ENCODE measurements around the gene AWAT1.
"Not testable (repeated sequence)": the region's sequence is repeated elsewhere in the genome, so short reads cannot be mapped to it uniquely, and the experiment has no call there.

AWAT1 gene

DNA sequence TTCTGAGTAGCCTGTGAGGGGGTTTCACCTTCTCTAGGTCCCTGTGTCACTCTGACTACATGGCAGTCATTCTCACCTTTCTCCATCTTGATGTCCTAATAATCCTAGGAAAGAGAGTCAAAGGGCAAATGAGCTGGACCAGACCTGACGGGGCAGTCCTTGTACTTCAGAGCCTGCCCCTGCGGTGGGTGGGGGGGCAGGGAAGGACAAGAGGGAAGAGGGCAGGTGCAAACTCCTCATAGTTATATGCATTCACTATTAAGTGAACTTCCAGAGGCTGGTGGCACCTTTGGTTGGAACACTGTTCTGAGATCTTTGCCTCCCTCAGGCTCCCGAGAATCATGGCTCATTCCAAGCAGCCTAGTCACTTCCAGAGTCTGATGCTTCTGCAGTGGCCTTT, at the start of gene AWAT1:
Gene AWAT1, plus strand, starts transcription at position 301 of the 400 bp plus-strand sequence. Its CDS starts 41 bp downstream, at position 342.
- no peak for DNase-seq (ENCODE audit: low spot score)

DNA sequence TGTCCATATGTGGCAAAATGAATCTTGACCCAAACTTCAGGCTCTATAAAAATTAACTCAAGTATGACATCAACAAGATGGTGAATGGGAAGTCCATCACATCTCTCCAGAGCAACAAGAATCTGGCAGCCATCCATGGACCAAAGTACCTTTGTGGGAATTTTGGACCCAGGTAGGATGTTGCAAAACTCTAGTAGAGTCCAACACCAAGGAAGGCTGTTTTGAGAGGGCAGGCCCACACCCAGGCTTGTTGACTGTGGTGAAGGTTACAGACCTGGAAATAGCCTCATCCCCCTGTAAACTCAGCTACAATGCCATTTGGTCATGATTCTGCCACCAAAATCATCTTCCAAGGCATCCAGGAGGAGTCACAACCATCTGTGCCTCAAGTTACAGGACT, 44.2 kb upstream of the AWAT1 start:
- no peak for DNase-seq (ENCODE audit: low spot score)

DNA sequence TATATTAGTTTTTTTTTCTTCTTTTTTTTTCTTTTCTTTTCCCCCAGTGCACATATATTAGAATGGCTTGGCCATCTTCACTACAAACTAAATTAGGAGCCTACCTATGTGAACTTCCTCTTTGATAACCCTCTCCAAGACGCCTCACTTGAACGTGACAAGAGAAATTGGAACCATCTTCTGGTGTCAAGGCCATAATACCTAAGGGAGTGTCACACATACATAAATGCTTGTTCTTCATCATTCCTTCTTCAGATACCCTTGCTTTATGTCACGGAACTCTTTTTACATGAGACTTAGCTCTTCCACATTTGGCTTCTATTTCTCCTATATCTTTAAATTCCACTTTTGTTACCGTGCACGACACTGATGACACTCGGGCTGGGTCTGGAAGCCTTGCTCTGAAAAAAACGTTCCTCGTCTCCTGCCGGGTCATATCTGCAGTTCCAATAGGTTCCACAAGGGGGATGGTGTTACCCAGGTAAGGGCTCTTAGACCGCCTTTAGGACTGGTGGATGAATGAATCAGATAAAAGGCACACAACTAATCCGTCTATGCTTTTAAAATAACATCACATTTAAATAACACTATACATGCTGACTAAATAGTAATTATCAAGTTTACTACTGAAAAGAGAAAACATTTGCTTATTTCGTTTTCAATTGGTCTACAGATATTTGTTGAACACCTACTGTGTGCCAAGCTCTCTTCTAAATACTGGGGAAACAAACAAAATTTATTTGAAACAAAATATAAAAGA, 37.3 kb upstream of the AWAT1 start:
- peak; percentile 75 for DNase-seq (ENCODE audit: low spot score)

DNA sequence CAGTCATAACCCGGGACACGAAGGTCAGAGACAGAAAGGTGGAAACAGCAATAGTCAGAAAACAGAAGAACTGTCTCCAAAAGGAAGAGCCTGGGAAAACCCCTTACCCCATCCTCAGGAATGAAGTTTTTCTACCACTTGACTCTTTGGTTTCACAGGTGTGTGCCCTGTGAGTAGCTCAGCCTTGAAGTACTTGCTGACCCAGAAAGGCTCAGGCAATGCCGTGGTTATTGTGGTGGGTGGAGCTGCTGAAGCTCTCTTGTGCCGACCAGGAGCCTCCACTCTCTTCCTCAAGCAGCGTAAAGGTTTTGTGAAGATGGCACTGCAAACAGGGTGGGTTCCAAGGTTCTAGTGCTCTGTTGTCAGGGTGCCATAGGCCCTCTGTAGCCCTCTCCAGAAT, 32.7 kb upstream of the AWAT1 start:
- DNase-seq (ENCODE audit: low spot score): no peak

DNA sequence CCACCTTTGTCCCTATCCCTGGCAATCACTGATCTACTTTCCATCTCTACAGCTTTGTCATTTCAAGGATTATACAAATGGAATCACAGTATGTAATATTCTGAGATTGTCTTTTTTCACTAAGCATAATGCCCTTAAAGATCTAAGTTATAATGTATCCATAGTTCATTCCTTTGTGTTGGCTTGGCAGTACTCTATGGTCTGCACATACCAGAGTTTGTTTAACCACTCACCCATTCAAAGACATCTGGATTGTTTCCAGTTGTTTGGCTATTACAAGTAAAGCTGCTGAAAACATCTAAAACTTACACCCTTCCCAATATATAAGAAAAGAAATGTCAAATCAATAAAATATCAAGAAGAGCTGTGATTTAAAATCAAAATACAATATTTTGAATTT, 26.0 kb upstream of the AWAT1 start:
- DNase-seq (ENCODE audit: low spot score): no peak

DNA sequence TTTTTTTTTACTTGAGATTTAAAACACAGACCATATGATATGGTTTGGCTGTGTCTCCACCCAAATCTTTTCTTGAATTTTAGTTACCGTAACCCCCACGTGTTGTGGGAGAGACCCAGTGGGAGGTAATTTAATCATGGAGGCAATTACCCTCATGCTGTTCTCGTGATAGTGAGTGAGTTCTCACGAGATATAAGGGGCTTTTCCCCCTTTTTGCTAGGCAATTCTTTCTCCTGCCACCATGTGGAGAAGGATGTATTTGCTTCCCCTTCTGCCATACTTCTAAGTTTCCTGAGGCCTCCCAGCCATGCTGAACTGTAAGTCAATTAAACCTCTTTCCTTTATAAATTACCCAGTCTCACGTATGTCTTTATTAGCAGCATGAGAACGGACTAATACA, 24.9 kb upstream of the AWAT1 start:
- DNase-seq (ENCODE audit: low spot score): not testable (repeated sequence)

DNA sequence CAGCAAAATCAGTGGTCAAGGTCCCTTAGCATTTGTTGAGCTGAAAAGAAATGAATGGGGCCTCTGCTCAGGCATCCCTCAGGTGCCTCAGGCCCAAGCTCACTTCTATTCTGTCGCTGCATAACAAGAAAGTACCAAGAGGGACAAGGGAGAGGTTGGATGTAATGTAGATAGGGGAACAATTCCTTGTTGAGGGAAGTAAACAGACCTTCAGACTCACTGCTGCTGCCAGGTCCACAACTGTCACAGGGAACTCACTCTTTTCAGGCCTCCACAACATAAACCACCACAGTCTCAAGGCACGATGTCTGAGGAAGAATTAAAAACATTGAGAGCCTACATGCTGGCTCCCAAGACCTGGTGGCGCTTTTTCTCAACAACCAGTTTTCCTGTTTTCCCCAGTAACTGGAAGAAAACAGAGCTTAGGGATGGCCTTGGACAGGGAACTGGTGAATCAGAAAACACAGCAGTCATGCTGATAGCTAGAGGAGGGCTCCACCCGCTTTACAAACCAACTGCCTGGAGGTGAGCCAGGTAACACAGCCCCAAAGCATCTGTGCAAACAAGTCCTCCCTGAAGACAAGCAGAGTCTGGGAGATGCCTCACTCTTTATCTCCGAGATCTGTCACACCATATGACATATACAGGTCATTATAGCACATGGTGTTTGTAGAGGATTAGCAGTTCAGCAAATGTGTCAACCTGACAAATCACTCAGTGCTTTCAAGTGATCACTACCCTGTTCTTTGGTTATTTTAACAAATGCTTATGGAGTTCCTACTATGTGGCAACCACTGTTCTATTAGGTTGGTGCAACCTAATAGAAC, 14.3 kb upstream of the AWAT1 start:
- no peak for DNase-seq (ENCODE audit: low spot score)

DNA sequence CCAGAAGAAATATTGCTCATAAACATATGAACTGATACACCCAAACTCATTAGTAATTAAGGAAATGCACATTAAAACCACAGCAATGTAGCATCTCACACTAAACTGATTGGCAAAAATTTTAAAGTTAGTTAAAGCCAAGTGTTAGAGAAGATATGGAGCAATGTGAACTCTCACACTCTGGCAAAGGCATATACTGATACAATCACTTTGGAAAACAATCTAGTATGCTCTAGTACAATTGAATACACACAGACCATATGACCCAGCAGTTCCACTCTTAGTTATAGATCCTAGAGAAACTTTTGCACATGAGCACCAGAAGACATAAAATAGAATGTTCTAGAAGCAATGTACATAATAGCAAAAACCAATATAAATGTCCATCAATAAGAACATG, 8.4 kb upstream of the AWAT1 start:
- no peak for DNase-seq (ENCODE audit: low spot score)

DNA sequence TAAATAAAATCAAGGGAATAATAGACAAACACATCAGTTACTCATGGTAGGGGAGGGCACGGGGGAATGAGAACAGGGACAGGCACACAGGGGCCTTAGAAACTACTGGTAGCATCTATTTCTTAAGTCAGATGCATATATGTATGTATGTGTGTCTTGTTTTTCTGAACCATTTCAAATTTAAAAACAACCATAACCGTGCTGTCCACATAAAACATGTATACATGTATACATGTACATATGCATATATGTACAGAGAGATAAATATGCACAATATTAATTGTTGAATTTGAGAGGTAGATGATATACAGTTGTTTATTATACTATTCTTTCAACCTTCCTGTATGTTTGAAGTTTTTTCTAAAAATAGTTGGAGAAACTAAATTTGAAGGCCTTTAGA, 7.8 kb upstream of the AWAT1 start:
- DNase-seq (ENCODE audit: low spot score): no peak

DNA sequence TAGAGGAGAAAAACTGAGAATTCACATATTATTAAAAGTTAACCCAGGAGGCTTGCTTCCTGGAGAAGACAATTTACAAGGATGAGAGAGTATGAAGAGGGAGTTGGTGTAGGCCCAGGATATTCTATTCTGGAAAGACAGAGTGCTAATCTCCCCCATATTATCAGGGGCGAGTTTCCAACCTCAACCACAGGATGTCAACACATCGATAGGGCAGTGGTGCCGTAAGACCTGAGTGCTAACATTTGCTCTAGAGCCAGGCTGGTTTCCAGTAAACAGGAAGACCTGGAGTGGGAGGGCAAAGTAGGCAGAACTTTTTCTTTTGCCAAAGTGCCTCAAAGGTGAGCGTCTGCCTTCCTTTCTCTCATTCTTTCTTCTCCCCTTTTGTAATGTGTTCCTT, 2.8 kb upstream of the AWAT1 start:
- no peak for DNase-seq (ENCODE audit: low spot score)

DNA sequence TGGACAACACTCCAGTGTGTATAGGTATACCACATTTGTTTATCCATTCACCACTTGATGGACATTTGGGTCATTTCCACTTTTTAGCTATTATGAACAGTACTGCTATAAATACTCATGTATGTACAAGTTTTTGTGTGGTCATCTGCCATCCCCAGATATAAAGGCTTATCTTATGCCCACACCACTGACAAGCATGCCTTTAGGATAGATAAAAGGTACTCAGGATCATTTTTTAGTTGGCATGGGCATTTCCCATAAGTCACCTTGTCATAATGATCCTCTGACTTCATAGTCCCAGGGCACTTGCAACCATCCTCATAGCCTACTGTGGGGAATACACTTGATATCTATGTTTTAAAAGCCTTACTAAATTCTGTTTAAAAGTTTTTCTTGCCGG, 6.3 kb downstream of the AWAT1 start:
- no peak for DNase-seq (ENCODE audit: low spot score)

DNA sequence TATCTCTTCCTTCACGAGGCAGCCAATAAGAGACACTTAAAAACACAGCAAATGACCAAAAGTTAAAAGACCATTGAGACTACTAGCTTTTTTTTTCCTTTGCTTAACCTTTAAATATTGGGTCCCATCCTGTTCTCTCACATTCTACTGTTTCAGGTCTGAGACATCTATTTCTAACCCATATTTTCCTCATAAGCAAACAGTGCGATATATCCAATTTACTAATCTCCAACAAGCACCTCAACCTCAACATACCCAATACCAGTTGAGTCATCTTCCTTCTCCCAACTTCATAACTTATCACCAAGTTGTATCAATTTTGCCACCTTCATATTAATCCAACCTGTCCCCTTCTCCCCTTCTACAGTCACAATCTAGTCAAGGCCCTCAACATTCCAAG, 7.0 kb downstream of the AWAT1 start:
- no peak for DNase-seq (ENCODE audit: low spot score)

DNA sequence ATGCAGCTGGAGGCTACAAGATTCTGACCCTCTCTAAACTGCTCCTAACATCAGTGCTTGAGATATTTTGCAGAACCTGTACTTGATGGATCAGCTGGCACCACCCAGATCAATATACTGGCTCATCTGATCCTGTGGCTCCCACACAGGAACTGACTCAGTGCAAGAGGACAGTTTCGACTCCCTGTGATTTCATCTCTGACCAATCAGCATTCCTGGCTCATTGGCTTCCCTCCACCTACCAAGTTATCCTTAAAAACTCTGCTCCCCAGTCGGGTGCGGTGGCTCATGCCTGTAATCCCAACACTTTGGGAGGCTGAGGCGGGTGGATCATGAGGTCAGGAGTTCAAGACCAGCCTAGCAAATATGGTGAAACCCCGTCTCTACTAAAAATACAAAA, 9.1 kb downstream of the AWAT1 start:
- peak; percentile 40 for DNase-seq (ENCODE audit: low spot score)

DNA sequence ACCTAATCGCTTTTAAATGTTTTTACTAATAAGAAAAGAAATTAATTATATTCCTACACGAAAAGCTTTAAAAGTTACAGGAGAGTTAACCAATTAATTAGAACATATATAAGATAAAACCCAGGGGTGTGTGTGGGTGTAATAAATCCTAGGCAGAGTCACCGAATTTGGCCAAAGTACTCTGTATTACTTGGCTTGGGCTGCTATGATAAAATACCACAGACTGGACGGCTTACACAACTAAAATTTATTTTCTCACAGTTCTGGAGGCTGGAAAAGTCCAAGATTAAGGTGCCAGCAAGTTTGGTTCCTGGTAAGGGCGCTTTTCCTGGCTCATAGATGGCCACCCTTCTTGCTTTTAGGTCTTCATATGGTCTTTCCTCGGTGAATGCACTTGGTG, 10.4 kb downstream of the AWAT1 start:
- no peak for DNase-seq (ENCODE audit: low spot score)

DNA sequence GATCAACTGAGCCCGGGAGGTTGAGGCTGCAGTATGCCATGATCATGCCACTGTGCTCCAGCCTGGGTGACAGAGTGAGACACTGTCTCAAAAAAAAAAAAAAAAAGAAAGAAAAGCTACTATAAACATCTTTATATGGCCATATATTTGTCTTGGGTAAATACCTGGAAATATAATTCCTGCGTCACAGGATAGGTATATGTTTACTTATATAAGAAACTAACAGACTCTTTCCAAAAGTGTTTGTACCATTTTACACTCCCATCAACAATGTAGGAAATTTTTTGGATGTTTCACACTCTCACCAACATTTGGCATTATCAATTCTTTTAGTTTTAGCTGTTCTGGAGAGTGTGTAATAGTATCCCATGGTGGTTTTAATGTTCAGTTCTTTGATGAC, 12.8 kb downstream of the AWAT1 start:
- DNase-seq (ENCODE audit: low spot score): no peak

DNA sequence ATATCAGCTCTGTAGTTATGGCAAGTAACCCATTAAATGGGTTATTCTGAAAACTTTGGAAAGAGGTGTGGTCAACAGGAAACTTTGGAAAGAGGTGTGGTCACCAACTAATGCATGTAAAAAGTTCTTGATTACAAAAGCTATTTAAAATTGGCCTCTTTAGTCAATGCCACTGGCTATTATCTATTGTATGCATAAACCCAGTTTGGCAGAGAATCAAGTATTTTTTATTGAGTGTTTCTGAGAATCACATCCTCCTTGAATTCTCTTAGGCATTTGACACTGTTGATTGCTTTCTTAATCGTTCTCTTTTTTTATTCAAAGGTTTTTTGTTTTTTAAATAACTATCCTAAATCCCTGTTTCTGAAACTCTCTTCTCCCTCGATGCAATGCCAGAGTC, 18.0 kb downstream of the AWAT1 start:
- no peak for DNase-seq (ENCODE audit: low spot score)

DNA sequence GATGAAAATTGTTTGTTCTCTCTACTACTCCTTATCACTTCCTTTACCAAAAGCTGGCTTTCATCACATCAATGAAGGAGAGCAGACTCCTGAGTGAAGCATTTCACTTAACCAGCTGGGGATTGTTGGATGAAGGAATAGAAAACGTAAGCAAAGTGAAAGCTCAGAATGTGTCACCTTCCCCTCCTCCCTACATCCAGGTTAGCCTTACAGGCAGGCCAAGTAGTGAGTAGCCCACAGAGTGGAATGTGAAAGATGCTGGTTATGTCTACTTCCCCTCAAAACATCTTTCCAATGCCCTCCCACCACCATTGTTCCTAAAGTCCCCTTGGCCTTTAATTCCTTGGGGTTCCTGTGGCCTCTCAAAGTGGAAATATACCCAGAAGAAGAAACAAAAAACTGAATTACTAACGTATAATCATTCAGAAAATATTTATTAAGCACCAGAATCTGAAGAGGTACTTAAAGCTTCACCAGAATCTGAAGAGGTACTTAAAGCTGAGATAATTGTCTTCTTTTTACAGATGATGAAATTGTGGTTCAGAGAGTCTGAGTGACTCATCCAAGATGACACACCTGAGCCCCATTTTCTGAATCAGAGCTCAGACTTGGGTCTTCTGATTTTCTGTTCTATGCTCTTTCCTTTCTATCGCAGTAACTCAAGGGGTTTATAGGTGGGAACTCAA, 19.1 kb downstream of the AWAT1 start:
- DNase-seq (ENCODE audit: low spot score): peak; percentile 55

DNA sequence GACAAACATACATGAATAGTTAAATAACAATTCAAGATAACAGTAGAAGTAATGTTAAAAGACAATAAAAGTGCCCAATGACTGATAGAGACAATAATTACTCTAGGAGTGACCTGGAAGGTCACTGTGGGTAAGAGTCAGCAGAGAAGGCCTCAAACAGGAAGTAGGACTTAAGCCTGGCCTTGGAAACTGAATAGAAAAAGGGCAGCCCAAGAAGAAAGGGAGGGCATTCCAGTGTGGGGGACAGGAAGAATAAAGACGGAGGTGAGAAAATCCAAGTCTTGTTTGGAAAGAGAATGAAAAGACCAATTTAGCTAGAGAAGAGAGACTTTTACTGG, 19.6 kb downstream of the AWAT1 start:
- peak; percentile 8 for DNase-seq (ENCODE audit: low spot score)

DNA sequence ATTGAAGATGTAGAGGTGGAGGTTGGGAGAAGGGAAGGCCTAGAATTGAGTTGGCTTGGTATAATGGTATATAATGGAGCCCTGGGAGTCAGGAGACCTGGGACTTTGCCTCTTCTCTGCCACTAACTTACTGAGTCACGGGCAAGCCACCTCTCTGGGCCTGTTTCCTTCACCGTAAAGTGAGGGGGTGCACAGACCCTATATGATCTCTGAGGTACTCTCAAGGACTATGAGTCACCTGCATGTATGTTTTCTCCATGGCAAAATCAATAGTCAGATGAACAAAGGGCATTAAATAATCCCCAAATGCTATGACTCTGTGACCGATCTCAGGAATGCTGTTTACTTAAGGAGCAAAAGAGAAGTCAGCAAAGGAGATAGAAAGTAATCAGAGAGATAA, 20.5 kb downstream of the AWAT1 start:
- DNase-seq (ENCODE audit: low spot score): no peak

DNA sequence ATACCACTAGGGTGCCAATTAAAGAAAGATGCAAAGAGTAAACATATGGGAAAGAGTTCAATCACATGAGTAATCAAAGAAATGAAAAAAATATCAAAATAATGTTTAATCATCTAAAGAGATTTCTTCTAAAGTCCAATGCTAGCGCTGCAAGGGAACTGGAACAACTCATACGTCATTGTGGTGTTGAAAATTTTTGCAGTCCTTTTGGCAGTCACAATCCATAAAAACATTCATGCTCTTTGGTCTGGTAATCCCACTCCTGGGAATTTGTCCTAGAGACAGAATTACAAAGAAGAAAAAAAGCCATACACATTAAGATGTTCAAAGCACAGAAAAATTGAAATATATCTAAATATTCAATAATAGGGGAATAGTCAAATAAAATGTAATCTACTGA, 21.0 kb downstream of the AWAT1 start:
- DNase-seq (ENCODE audit: low spot score): no peak

DNA sequence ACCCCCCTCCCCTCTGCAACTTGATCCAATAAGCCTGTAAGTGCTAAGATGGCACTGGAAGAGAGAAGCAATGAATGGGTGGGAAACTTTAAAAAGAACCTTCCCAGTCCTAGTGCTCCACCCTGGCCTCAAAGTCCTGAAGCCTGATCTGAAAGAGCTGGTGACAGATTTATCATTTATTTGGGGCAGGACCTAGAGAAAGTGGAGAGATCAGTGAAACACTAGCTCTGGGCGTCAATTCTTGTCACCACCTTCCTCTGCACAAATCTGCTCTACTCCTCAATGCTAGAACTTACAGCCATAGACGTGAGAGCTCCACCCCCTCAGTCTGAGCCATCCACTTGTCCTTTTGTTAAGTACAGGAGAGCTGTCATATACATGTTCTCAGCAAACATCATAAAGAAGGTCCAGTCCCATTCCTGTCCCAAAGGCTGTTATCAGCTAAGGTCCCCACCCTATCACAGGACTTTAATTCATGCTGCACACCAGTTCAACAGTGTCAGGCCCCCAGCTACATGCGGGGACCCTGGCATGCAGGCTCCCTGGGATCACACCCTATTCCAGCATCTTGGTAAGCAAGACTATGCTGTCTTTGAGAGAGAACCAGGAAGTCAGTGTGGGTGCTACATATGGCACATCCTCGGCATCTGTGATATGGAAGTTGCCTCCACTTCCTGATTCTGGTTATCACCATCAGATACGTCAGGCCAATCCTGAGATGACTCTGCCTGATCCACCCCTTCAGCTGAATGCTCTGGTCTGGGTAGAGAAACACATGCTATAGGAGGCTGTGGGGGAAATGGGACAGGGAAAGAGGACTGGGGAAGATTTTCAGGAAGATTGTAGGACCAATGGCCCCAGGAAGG, 23.2 kb downstream of the AWAT1 start:
- DNase-seq (ENCODE audit: low spot score): no peak

DNA sequence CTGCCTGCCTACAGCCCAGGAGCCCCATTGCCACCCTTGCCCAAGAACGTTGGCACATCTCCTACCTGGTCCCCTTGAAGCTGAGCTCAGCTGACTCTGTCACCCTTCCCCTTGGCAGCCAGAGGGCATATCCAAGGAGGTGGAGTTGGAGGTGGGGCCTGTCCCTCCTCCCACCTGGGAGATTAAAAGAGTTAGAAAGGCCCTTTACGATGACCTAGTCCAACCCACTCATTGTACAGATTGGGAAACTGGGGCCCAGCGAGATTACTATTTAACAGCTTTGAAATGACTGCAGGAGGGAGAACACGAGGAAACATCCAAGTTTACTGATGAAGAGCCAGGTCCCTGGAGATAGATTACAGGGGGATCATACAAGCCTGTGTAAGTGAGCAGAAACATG, 25.6 kb downstream of the AWAT1 start, which contains the start of gene P2RY4:
Gene P2RY4, minus strand, starts transcription at position 101 of the 400 bp plus-strand sequence. CDS start 580 bp downstream, outside the sequence.
- DNase-seq (ENCODE audit: low spot score): no peak
